Hematopoietic multipotent progenitor cell treated with erythropoietin and hydrocortisone succinate and interleukin-3 and kit ligand, for 15 days (in vitro differentiated cells): ENCODE data around the gene CXXC4.

ENCODE experiments used
- DNase-seq: peaks from one replicate; pipeline ENCODE4 v3.0.0-alpha.2; 2015; ENCODE audit warnings: low spot score

The CXXC4 gene

DNA sequence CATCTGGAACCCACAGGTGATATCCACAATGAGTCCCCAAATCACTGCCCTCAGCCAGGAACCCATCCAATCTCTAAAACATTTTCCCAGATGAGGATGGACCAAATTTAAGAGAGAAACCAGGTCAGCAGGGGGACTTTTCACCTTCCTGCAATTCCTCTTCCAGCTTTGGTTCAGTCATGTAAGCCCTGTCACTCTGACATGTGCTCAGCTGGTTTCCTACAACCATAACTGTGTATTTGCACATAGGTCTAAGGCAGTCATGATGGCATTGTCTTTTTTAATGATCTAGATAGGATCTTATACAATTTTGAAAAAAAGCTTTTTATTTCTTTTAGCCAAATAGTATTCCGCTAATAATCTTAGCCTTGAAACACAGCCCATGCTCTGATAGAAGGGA, 6.5 kb downstream of the CXXC4 start:
- DNase-seq, result no peak

- DNase-seq, result no peak
Measured at GRCh38 chr4:104486716-104487504, 7.8 kb downstream of the CXXC4 start.

DNA sequence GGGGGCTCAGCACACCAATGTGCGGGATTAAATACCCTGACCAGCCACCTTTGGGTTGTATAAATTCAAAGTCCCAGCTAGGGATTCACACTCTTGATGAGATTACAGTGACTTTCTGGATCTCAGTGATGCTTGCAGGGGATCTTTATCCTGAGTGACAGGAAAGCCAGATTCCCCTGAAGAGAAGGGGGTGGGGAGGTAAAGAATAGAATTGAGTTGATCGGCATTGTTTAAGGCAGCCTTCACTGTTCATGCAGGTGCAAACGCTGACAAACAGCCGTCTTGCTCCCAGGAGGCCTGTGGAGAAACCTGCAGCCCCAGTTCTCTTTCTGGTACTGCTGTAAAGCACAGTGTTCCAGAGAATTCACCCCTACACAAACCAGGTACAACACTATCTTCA, 19.0 kb downstream of the CXXC4 start:
- no peak for DNase-seq

DNA sequence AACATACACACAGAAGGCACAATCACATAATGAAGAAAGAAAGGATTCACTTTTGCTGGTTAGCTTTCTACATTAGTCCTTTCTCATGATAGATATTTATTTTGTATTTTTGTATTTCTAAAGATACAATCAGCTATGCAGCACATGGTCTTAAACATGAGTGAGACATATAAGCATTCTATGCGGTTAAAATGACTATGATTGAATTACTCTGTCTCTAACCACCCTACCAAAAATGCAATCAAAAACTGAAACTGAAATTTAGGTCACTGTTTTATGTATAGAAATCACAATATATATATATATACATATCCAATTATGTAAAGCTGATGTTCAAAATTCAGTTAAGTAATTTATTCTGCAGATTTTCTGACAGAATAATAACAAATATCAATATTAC, 21.9 kb downstream of the CXXC4 start:
- DNase-seq, result no peak

DNA sequence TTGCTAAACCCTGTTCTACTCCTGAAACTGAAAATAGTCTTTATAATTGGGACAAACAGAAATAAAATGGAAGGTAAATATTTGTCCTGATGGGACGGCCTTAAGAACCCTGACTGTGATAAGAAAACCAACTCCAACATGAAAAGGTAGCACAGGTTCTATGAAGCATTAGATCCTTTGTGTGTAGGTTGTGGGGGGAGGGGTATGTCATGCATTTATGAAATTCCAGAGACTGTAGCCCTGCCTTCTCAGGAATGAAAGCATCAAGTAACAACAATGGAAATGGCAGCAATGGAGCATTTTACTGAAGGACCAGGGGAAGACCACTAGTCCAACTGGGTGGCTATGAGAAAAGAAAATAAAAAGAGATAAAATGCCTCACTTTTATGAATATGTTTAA, 23.9 kb downstream of the CXXC4 start:
- no peak for DNase-seq

DNA sequence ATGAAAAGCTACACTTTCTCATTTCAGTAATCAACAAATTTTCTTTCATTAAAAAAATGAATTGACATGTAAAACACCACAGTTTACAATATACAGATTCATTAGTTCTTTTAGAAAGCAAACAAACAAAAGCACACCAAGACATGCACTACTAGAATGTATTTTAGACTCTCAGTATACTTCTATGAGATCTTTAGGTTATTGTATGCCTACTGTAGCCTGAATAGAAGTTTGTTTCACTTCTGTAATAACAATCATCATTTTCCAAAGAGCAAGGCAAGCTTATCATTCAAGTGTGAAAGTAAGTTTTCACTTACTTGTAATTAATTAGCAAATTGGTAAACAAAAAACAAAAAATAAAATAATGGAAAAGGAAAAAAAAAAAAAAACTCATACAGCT, 24.9 kb downstream of the CXXC4 start:
- DNase-seq, result no peak

- DNase-seq, result no peak
Measured at GRCh38 chr4:104465619-104466018, 29.1 kb downstream of the CXXC4 start.

- no peak for DNase-seq
Measured at GRCh38 chr4:104465201-104465600, 29.5 kb downstream of the CXXC4 start.

GRCh38 chr4:104462641-104463040, 32.1 kb downstream of the CXXC4 start:
- no peak for DNase-seq

DNA sequence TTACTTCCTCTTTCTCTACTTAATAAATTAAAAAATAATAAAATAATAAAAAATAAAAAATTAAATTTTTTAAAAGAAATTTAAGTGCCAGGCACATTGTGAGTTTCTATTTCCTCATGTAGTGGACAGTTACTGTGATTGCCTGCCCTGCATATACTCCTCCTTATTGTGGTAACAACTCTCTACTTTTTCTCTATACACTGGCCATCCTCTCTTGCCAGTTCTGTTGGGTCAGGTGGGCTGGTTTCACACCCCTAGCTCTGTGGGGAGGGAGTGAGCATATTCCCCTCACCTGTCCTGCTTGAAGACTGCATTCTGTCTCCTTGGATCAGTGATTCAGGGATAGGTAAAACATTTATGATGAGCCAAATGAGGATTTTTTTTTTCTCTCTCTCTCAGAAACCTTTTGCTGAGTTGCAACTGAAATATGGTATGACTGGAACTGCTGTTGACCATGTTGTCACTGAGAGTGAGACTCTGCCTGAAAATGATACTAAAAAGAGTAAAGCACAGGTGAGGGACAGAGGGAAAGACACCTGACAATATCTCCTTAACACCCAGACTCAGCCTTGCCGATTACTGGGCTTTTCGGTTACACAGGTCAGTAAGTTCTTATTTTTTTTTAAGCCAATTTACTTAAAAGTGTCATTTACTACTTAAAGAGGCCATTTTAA, 37.2 kb downstream of the CXXC4 start:
- no peak for DNase-seq

GRCh38 chr4:104451573-104451972, 43.1 kb downstream of the CXXC4 start:
- DNase-seq, result no peak

GRCh38 chr4:104449537-104449936, 45.2 kb downstream of the CXXC4 start:
- DNase-seq, result no peak

GRCh38 chr4:104447294-104447693, 47.4 kb downstream of the CXXC4 start:
- DNase-seq, result no peak

GRCh38 chr4:104446431-104447278, 48.0 kb downstream of the CXXC4 start:
- DNase-seq, result no peak

DNA sequence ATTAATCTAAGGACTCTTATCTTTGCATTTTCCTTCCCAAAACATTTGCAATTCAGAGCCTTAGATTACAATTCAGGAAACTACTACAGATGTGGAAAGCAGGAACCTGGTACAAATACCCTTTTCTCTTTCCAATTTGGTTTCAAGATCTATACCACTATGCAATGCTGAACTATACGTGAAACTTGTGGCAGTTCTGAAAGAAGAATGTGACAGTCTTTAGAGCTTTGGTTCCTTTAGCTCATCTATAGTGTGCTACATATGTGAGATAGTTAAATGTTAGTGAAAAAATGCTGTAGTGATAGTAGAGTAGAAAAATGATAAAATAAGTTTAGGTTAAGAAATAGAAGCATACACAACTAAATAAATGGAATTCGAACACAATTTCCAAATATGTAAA, 50.0 kb downstream of the CXXC4 start:
- DNase-seq, result no peak

GRCh38 chr4:104436542-104436941, 58.2 kb downstream of the CXXC4 start:
- no peak for DNase-seq

- DNase-seq, result no peak
Measured at GRCh38 chr4:104429150-104429741, 65.4 kb downstream of the CXXC4 start.

- DNase-seq, result no peak
Measured at GRCh38 chr4:104425948-104426347, 68.7 kb downstream of the CXXC4 start.

- no peak for DNase-seq
Measured at GRCh38 chr4:104424989-104425388, 69.7 kb downstream of the CXXC4 start.

GRCh38 chr4:104424475-104424941, 70.2 kb downstream of the CXXC4 start:
- DNase-seq, result no peak

DNA sequence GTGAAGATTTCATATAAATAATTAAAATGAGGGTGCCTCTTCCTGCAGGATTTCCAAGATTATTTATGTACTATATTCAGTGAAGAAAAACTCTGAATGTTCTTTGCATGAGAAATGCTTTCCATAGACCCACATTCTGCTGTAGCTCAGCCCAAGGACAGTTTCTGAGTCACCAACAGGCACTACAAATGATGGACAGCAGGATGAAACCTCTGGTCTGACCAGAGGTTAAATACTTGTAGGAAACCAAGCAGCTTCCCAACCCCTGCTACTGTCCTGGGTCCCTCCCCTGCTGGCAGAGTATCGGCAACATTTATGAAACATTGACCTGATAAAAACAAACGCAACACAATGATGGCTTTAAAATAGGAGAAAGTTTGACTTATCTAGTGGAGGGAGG, 73.1 kb downstream of the CXXC4 start:
- DNase-seq, result no peak

DNA sequence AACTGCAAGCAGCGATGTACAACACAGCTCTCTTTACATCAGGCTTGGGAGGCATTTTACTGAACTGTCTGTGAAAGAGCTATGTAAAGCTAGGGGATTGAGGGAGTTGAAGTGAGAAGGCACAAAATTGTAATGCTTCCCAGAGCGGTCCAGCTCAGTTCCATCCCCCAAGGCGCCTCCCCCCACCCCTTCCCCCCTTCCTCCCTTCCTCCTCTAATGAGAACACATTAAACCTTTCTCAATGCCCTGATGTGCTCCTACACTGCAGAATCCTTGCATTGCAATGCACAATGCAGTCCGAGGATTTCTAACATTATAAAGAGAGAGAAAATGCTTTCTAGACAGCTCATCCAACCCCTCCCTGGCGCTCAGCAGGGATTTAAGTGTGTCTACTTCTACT, 73.9 kb downstream of the CXXC4 start:
- DNase-seq, result no peak
